Umbilical cord (tissue), 2 donors: ENCODE data around the gene NPC2. TPM values are rescaled to one million over a fixed set of nuclear protein-coding genes. Genes with fewer than 3 reads are reported as not detected.
"Not testable (repeated sequence)": the region's sequence is repeated elsewhere in the genome, so short reads cannot be mapped to it uniquely, and the experiment has no call there.

Experiments used
- DNase-seq: peaks from one replicate; pipeline ENCODE4 v3.0.0-alpha.2; 2015; ENCODE audit warnings: low spot score
- total RNA-seq: library from RNA; depleted of rRNA; stranded (reverse); fragments of >200 nt; gene quantifications from one replicate; pipeline ENCODE4 v1.2.3, GENCODE V29; 2014; ENCODE audit warnings: low replicate concordance; ENCODE audit not compliant: insufficient read depth

Gene NPC2
- total RNA-seq, 1 donor from 2014 or later: 95.8 TPM

DNA sequence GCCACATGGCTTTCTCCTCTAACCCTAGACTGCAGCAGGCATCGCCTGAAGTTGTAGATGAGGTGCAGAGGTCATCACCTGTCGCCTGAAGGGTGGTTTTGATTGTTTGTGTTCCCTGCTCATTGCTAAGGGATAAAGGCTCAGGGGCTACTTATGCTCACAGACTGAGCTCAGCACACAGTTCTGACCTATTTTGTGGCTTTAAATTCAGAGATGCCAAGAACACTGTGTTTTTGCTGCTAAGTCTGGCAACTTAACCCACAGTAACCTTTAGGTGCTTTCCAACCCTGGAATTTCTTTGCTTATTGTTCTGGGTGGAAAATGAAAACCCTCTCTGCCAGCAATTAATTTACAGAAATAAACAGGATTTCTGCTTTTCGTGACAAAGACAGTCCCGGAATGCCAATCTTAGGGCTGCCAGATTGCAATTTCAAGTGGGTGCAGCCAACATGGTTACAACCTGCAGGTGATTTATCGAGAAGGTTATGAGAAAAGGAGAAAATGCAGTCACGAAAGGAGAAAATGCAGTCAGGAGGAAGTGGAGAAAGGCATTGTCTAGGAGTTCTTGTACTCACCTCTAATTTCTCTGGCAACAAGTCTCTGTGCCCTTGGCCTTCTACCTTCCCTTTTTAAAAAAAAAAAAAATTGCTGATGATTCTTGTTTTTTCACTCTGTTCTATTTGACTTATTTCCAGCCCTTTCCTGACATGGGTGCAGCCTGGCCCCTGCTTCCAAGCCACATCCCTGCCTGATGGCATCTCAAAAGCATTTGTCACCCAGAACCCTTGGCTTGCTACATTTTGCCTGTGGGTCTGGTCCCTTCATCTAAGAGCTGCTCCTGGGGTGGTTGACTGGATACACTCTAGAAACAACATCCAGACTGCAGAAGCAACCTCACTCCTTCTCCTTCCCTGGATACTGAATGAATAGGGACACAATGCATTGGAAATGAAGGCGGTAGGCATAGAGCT lies 23.3 kb downstream of the NPC2 start:
- no peak for DNase-seq

DNA sequence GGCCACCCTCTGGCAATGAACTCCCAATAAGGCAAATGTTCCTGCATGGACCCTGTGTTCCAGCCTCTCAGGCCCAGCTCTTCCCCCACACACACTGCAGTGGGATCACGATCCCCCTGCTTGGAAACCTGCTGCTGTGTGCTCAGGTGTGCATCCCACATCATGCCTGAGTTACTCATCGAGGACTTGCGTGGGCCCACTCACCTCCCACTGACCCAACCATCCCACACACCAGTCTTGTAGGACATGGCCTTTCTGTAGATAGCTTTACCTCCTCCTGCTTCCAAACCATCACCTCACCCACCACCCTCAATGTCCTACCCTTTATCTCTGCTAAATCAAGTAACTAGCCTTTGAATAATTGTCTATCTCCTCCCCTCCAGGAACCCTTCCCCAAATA lies 24.6 kb downstream of the NPC2 start:
- DNase-seq: no peak

DNA sequence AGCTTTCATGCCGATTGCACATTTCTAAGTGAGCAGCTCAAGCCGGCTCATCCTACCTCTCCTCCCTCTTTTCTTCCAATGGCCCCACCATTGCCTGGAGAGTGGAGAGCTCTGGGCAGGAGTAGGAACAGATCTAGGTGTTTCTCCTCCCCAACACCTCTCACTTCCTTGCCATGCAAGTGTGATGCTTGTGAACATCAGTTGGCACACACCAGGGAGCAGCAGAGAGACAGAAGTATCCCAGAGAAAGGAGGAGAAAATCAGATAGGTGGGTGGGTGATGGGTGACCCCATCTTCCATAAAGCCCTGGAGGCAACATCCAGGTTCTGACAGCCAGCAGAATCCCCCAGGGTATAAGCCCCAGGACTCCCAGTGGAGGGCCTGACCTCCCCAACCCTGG lies 27.8 kb downstream of the NPC2 start:
- DNase-seq: no peak

DNA sequence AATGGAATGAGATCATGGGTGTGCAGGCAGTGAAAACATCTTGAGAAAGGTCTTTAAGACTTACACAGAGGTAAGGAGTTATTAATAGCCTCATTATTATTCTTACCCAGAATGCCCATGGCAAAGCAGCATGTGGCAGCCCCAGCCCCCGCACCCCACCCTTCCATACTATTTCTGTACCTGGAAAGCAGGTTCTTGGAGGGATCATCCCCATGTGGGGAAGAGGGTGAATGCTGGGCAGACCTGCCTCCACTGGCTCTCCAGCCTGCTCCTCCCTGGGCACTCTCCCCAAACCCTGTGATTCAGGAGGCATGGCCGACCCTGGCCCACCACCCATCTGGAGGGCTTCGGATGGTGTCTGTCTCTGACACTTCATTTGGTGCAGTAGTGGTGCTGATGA lies 28.3 kb downstream of the NPC2 start:
- no peak for DNase-seq

DNA sequence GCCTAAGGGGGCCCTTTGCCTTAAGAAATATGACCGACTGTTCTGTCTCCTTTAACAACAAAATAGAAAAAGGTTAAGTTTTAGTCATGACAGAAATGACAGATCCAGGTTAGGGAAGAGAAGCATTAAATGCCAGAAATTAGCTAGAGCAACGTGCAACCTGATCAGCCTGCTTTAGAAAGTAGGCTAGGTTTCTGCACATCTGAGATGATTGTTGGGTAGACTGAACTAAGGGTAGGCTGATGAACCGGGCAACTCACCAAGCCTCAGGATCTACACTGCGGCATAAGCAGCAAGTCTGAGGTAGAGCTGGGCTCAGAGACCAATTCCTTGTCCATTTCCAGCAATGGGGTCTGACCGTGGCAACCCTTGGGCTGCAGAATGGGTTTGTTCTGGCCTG lies 29.4 kb downstream of the NPC2 start:
- DNase-seq: no peak

DNA sequence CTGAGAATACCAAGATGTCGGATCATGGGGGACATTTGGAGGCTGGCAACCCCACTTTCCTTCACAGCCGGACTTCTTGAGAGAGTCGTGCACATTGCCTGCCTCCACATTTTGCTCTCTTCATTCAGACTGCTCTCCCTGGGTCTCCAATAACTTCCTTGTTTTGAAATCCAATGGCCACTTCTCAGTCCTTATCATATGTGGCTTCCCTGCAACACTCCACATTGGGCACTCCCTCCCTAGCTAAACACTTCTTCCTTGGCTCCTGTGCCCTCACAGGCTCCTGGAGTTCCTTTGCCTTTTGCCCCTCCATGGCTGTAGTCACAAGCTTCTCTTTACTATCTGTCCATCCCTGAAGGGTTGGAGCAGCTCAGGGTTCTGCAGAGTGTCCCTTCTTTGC lies 30.1 kb downstream of the NPC2 start:
- no peak for DNase-seq

DNA sequence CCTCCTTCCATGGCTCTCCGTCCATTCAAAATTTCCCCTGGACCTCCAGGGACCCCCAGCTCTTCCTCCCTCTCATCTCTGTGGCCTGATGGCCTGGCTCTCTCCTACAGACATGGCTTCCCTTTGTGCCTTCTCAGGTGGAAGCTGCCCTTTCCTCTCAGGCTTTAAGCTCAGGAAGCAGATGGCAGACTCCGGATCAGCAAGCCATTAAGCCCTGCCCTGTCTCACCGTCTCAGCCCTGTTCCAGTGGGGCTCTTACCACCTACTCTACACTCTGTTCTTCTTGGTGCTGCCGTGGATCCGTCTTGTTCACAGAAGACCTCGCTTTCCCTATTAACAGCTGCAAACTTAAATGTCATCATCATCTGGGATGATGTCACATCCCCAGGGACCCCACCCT lies 33.1 kb downstream of the NPC2 start:
- DNase-seq: no peak

DNA sequence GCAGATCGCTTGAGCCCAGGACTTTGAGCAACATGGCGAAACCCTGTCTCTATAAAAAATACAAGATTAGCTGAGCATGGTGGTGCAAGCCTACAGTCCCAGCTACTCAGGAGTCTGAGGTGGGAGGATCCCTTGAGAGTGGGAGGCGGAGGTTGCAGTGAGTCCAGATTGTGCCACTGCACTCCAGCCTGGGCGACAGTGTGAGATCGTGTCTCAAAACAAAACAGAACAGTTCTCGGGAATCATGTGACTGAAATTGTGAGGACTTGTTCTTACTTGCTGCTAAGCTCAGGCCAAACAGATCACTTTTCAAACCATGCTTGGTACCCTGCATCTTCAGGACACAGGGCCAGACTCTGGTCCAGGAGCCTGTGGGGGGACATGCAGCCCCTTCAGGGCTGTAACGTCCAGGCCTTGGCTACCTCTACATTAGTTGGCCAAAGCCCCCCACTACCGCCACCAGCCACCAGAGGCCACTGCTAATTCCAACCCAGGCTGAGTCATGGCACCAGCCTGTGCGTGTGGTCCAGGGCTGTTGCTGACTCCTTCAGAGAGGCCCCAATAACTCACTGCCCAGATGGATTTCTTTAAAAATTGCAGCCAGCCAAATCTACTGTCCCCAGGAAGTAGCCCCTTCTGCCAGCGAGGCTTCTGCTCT lies 33.7 kb downstream of the NPC2 start:
- DNase-seq: peak; percentile 10

DNA sequence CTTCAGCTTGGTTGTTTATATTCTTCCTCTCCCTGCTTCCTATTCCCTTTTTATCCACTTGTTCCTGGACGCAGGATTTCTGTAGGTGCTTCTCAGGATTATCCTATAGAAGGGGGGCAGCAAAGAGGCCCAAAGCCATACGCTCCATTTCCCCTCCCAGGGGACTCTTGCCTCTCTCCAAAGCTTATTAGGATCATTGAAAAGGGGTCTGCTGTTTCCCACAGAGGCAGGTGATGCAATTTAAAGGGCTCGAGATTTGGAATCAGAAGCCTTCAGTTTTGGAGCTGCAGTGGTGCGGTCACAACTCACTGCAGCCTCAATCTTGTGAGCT lies 35.6 kb downstream of the NPC2 start:
- DNase-seq: no peak

DNA sequence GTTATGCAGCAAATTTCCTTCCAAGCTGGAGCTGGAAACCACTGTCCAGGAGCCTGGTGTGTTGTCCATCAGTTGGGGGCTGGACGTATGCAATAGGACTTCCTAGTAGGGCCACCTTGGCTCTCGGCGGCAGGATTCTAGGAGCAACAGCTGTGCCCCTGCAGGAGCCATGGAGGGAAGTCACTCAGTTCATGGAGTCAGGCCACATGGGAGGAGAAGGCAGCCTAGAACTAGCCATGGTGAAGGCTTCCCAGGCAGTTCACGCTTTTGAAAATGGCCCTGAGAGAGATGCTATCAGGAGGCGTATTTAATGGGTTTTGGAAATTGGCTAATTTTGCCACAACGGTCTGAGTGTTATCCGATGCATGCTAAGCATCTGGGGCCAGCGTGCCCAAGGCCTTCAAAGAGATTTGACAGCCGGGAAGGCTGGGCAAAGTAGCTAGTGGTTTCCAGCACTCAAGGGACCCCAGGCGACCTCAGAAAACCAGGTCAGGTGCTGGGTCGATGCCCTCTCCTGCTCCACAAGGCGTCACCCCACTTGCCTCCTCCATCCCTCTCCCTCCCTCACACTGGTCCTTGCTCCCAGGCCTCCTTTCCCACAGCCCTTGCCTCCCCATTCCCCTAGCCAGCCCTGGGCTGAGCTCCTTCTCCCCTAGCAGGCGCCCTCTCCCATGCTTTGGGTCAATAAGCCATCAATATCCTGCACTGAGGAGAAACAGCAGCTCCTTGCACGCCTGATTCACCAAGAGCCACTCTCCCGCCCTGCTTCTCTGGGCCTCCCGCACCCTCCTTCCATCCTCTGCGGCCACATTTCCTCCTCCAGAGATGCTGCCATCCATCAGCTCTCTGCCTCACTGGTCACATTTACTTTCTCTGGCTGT lies 36.2 kb downstream of the NPC2 start:
- no peak for DNase-seq

DNA sequence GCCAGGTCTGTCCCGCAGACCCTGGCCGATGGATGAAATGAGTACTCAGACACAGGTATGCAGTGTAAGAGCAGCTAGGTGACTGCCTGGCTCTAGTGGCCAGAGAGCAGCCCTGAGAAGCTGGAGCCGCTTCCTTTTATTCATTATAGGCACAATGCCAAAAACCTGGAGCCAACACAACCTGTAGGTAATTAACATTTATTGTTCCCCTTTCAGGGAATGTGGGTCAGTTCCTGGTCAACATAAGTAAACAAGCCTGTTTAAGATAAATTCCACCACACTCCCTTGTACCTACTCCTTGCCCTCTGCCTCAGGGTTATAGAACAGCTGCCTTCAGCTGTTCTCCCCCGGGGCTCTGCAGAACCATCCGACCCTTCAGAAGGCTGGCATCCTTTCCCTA lies 38.7 kb downstream of the NPC2 start:
- DNase-seq: not testable (repeated sequence)

DNA sequence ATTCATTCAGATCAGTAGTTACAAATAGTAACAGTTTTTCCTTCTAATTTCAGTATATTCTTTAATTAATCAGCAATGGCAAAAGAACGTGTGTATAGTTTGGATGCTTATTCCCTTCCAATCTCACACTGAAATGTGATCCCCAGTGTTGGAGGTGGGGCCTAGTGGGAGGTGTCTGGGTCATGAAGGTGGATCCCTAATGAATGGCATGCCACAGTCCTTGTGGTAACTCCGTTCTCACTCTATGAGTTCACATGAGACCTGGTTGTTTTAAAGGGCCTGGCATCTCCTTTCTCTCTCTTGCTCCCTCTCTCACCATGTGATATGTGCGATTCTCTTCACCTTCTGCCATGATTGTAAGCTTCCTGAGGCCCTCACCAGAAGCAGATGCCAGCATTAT lies 48.2 kb downstream of the NPC2 start:
- DNase-seq: no peak

DNA sequence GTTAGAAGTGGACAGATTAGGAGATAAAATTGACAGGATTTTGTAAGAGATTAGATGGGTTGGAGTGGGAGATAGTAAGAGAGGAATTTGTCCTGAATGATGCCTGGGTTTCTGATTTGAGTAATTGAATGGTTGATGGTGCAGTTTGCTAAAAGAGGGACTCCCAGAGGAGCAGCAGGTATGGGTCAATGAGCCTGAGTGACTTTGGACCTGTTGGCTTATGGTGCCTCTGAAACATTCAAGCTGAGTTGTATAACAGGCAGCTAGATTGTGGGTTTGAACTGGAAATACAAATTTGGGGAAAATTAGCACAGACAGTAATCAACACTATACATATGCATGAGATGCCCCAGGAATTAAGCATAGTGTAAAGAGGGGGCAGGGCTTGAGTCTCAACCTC lies 50.3 kb downstream of the NPC2 start:
- no peak for DNase-seq

DNA sequence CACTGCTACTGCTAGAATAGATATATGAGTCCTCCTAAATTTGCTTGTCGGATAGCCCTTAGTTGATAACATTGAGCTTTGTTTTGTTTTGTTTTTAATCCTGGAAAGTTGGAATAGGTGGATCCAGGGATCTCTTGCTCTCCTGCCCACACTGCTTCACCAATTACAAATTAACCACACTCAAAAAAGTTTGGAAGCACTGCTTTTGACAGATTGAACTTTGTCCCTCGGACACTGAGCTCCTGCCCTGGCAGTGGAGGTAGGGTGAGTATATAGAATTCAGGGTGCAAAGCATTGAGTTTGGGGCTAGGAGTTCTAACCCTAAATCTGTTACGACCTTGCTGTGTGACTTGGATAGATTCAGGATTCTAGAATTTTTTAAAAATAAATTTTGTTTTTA lies 52.0 kb downstream of the NPC2 start:
- DNase-seq: no peak

DNA sequence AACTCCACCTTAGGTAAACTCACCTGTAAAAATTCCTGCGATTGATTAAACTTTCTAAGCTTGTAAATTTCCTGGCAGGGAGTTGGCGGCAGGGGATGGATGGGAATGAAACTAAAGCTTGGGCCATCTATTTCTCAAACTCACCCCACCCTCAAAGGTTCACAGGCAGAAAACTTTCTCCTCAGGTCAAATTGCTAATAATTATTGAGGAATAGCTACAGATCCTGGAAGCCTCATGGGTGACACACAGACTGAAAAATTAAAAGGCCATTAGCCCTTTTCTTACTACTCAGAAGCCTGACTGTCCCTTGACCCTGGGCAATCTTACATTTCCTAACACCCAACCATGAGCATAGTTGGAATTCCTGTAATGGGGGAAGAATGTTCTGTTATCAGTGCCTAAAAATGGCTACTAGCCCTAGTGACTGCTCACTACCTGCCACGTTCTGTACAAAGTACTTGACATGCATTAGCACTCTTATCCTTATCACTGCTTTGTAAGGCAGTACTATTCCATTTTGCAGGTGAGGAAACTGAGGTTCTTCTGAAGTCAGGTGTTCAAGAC lies 54.7 kb downstream of the NPC2 start:
- DNase-seq: no peak

DNA sequence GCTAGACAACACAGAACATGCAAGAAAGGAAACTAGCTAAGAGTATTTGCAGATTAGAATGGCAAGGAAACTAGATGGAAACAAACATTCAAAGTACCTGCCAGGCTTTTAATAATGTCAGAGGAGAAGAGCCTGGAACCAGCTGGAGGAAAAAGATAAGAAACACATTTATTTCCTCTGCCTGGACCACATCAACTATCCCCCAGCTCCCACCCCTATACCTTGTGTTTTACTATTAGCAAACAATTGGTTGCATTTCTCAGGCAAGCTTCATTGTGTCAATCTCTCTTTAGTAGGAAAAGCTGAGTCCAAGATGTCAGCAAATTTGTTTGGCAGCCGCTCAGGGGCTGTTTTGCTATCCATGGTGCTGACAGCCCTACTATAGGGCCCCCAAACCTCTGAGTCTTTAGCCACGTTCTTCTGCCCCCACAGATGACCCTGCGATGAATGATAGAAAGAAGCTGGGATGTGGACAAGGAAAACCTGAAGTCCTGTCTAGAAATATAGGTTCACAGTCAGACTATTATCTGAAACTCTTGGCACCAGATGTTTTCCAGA lies 55.5 kb downstream of the NPC2 start:
- DNase-seq: no peak

DNA sequence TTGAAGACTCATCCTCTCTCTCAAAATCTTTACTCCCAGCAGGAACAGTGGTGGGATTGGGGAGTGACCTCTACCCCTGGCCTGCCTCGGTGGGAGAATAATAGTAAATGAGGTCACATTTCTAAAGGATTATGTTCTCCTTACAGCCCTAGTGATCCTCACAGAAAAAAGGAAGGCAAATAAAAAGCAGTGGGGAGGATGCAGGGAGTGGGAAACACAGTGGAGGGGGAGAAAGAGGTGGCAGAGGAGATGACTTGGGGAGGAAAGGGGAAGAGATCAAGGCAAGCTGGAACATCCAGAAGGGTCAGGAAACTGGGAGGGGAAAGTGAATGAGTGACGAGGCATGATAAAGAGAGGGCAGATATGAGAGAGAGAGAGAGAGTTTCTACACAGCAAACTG lies 58.8 kb downstream of the NPC2 start:
- no peak for DNase-seq

DNA sequence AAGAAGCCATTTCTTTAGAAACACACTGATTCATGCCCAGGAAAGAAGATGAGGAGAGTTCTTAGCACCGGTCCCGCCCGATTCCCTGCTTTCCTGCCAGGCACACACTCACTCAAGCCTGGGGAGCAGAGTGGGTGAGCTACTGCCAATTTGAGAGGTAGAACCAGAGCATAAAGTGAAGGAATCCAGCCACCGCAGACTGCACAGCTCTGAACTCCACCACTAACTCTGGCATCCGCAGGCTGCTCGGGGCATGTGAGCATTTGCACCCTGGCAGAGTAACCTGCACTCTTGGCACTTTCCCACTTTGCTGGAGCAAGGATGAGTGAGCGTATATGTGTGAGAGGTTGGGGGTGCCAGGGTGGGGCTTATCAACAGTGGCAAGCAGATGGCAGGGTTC lies 63.1 kb downstream of the NPC2 start:
- no peak for DNase-seq
